ENCODE data around the gene LGI4. TPM values are rescaled to one million over a fixed set of nuclear protein-coding genes. Genes with fewer than 3 reads are reported as not detected.
"Not testable (repeated sequence)": the region's sequence is repeated elsewhere in the genome, so short reads cannot be mapped to it uniquely, and the experiment has no call there.

The LGI4 gene
- total and polyA plus RNA-seq, 4 donors, result 10.9 to 37.5 (median 19.9) TPM

DNA sequence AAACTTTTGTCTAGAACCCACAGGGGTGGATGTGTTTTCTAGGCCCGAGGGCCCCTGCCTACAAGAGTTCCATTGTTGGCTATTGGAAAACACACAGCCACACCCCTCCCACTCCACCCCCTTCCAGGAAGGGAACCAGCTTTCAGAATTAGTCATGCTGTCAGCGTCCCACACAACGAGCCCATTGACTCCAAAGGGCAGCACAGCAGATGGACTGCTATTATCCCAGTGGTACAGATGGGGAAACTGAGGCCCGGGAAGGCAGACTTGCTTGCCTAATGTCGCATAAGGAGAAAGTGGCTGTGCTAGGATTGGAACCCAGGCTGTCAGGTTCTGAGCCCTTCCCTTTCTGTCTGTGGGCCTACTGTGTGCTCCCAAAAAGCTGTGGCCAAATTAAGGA, 27.3 kb downstream of the LGI4 start:
- 8% methylated on average over 3 of the region's 5 CpGs for WGBS (ENCODE audit: insufficient coverage)
- Histone ChIP-seq H3K36me3 (ENCODE audit: control insufficient read depth, insufficient read depth, low read length) (no peaks in the 10 kb centered on the region), H3K27ac (ENCODE audit: low read depth, low read length) (peak overlapping the region; percentile 44), H3K9me3 (ENCODE audit: control insufficient read depth, insufficient read depth, low read length) (no peaks in the 10 kb centered on the region), H3K27me3 (ENCODE audit: control insufficient read depth, insufficient read depth, low read length) (no peaks in the 10 kb centered on the region), H3K4me3 (ENCODE audit: low read depth, low read length) (no peak overlapping the region), H3K4me1 (ENCODE audit: control insufficient read depth, insufficient read depth, low read length) (peaks cover 13% of the 10 kb centered on the region)
- peak in 1 of 6 donors; percentile 28 for DNase-seq (ENCODE audit: low read depth in 4 of 6, low spot score in 6 of 6)

- no peak for DNase-seq (ENCODE audit: low read depth in 4 of 6, low spot score in 6 of 6)
- H3K36me3 ChIP-seq (ENCODE audit: control insufficient read depth, insufficient read depth, low read length), result no peaks in the 10 kb centered on the region
- H3K27ac ChIP-seq (ENCODE audit: low read depth, low read length), result no peak overlapping the region
- H3K9me3 ChIP-seq (ENCODE audit: control insufficient read depth, insufficient read depth, low read length), result no peaks in the 10 kb centered on the region
- no CpG with 5 or more reads among the region's 2 CpGs for WGBS (ENCODE audit: insufficient coverage)
- no peak overlapping the region for H3K4me3 ChIP-seq (ENCODE audit: low read depth, low read length)
- peaks cover 13% of the 10 kb centered on the region for H3K4me1 ChIP-seq (ENCODE audit: control insufficient read depth, insufficient read depth, low read length)
- no peaks in the 10 kb centered on the region for H3K27me3 ChIP-seq (ENCODE audit: control insufficient read depth, insufficient read depth, low read length)
These were observed 27.8 kb downstream of the LGI4 start for GRCh38 chr19:35106898-35107541.

DNA sequence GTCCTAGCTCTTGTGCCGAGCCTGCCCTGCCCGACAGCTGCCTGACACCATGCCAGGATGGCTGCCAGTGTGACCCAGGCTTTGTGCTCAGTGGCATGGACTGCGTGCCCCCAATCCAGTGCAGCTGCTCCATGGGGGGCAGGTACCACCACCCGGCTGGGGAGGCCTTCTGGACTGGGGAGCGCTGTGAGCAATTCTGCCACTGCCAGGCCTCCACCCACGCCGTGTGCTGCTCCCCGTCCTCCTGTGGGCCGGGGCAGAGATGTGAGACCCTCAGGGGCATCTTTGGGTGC, 28.6 kb downstream of the LGI4 start:
- H3K4me1 ChIP-seq (ENCODE audit: control insufficient read depth, insufficient read depth, low read length), result peaks cover 6% of the 10 kb centered on the region
- 89% methylated on average over 9 of the region's 9 CpGs for WGBS (ENCODE audit: insufficient coverage)
- H3K9me3 ChIP-seq (ENCODE audit: control insufficient read depth, insufficient read depth, low read length), result no peaks in the 10 kb centered on the region
- no peaks in the 10 kb centered on the region for H3K36me3 ChIP-seq (ENCODE audit: control insufficient read depth, insufficient read depth, low read length)
- no peaks in the 10 kb centered on the region for H3K27me3 ChIP-seq (ENCODE audit: control insufficient read depth, insufficient read depth, low read length)
- no peak overlapping the region for H3K27ac ChIP-seq (ENCODE audit: low read depth, low read length)
- DNase-seq (ENCODE audit: low read depth in 4 of 6, low spot score in 6 of 6), result no peak
- no peak overlapping the region for H3K4me3 ChIP-seq (ENCODE audit: low read depth, low read length)

DNA sequence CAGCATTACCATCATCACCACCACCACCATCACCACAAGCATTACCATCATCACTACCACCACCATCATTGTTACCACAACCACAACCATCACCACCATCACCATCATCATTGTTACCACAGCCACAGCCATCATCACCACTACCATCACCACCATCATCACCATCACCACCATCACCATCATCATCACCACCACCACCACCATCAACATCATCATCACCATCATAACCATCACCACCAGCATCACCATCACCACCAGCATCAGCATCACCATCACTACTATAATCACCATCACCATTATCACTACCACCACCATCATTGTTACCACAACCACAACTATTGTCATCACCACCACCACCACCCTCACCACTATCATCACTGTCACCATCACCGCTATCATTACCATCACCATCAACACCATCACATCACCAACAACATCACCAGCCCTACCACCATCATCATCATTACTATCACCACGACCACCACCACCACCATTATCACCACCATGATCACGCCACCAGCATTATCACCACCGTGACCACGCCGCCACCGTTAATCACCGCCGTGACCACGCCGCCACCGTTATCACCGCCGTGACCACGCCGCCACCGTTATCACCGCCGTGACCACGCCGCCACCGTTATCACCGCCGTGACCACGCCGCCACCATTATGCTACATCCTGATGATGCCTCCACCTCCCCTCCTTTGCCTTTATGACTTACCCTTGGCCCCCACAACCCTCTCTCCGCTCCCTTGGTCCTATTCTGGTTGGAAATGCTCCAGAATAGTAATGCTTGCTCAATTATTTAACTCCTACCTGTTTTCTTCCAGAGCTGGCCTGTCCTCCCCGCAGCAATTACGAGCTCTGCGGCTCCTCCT, 29.2 kb downstream of the LGI4 start:
- no peaks in the 10 kb centered on the region for H3K36me3 ChIP-seq (ENCODE audit: control insufficient read depth, insufficient read depth, low read length)
- H3K27me3 ChIP-seq (ENCODE audit: control insufficient read depth, insufficient read depth, low read length), result no peaks in the 10 kb centered on the region
- DNase-seq (ENCODE audit: low read depth in 4 of 6, low spot score in 6 of 6), result no peak
- WGBS (ENCODE audit: insufficient coverage), result 85% methylated on average over 30 of the region's 30 CpGs
- no peak overlapping the region for H3K4me3 ChIP-seq (ENCODE audit: low read depth, low read length)
- H3K27ac ChIP-seq (ENCODE audit: low read depth, low read length), result no peak overlapping the region
- no peaks in the 10 kb centered on the region for H3K9me3 ChIP-seq (ENCODE audit: control insufficient read depth, insufficient read depth, low read length)
- H3K4me1 ChIP-seq (ENCODE audit: control insufficient read depth, insufficient read depth, low read length), result peaks cover 6% of the 10 kb centered on the region

GRCh38 chr19:35105047-35105410, 29.8 kb downstream of the LGI4 start:
- peaks cover 6% of the 10 kb centered on the region for H3K4me1 ChIP-seq (ENCODE audit: control insufficient read depth, insufficient read depth, low read length)
- H3K9me3 ChIP-seq (ENCODE audit: control insufficient read depth, insufficient read depth, low read length), result no peaks in the 10 kb centered on the region
- no peak for DNase-seq (ENCODE audit: low read depth in 4 of 6, low spot score in 6 of 6)
- H3K4me3 ChIP-seq (ENCODE audit: low read depth, low read length), result no peak overlapping the region
- no peak overlapping the region for H3K27ac ChIP-seq (ENCODE audit: low read depth, low read length)
- no peaks in the 10 kb centered on the region for H3K36me3 ChIP-seq (ENCODE audit: control insufficient read depth, insufficient read depth, low read length)
- 97% methylated on average over 6 of the region's 6 CpGs for WGBS (ENCODE audit: insufficient coverage)
- H3K27me3 ChIP-seq (ENCODE audit: control insufficient read depth, insufficient read depth, low read length), result no peaks in the 10 kb centered on the region

- no peaks in the 10 kb centered on the region for H3K4me1 ChIP-seq (ENCODE audit: control insufficient read depth, insufficient read depth, low read length)
- H3K27me3 ChIP-seq (ENCODE audit: control insufficient read depth, insufficient read depth, low read length), result no peaks in the 10 kb centered on the region
- 92% methylated on average over 11 of the region's 11 CpGs for WGBS (ENCODE audit: insufficient coverage)
- H3K36me3 ChIP-seq (ENCODE audit: control insufficient read depth, insufficient read depth, low read length), result no peaks in the 10 kb centered on the region
- DNase-seq (ENCODE audit: low read depth in 4 of 6, low spot score in 6 of 6), result no peak
- H3K27ac ChIP-seq (ENCODE audit: low read depth, low read length), result no peak overlapping the region
- H3K4me3 ChIP-seq (ENCODE audit: low read depth, low read length), result no peak overlapping the region
- no peaks in the 10 kb centered on the region for H3K9me3 ChIP-seq (ENCODE audit: control insufficient read depth, insufficient read depth, low read length)
These were observed 30.5 kb downstream of the LGI4 start for GRCh38 chr19:35104361-35104760.

GRCh38 chr19:35103614-35104013, 31.2 kb downstream of the LGI4 start:
- WGBS (ENCODE audit: insufficient coverage), result 86% methylated on average over 10 of the region's 10 CpGs
- not testable (repeated sequence) for H3K9me3 ChIP-seq (ENCODE audit: control insufficient read depth, insufficient read depth, low read length); H3K4me1 ChIP-seq (ENCODE audit: control insufficient read depth, insufficient read depth, low read length); H3K27me3 ChIP-seq (ENCODE audit: control insufficient read depth, insufficient read depth, low read length); H3K36me3 ChIP-seq (ENCODE audit: control insufficient read depth, insufficient read depth, low read length); DNase-seq (ENCODE audit: low read depth in 4 of 6, low spot score in 6 of 6); H3K27ac ChIP-seq (ENCODE audit: low read depth, low read length); H3K4me3 ChIP-seq (ENCODE audit: low read depth, low read length)

GRCh38 chr19:35101949-35102348, 32.9 kb downstream of the LGI4 start:
- not testable (repeated sequence) for H3K27me3 ChIP-seq (ENCODE audit: control insufficient read depth, insufficient read depth, low read length); H3K4me3 ChIP-seq (ENCODE audit: low read depth, low read length); H3K27ac ChIP-seq (ENCODE audit: low read depth, low read length); H3K36me3 ChIP-seq (ENCODE audit: control insufficient read depth, insufficient read depth, low read length); DNase-seq (ENCODE audit: low read depth in 4 of 6, low spot score in 6 of 6); H3K9me3 ChIP-seq (ENCODE audit: control insufficient read depth, insufficient read depth, low read length); H3K4me1 ChIP-seq (ENCODE audit: control insufficient read depth, insufficient read depth, low read length)
- WGBS (ENCODE audit: insufficient coverage), result 93% methylated on average over 3 of the region's 10 CpGs

GRCh38 chr19:35100588-35101533, 34.0 kb downstream of the LGI4 start:
- Histone ChIP-seq H3K36me3 (ENCODE audit: control insufficient read depth, insufficient read depth, low read length) (no peaks in the 10 kb centered on the region), H3K9me3 (ENCODE audit: control insufficient read depth, insufficient read depth, low read length) (no peaks in the 10 kb centered on the region), H3K27me3 (ENCODE audit: control insufficient read depth, insufficient read depth, low read length) (no peaks in the 10 kb centered on the region), H3K4me3 (ENCODE audit: low read depth, low read length) (no peak overlapping the region), H3K4me1 (ENCODE audit: control insufficient read depth, insufficient read depth, low read length) (no peaks in the 10 kb centered on the region), H3K27ac (ENCODE audit: low read depth, low read length) (no peak overlapping the region)
- WGBS (ENCODE audit: insufficient coverage), result 76% methylated on average over 16 of the region's 16 CpGs
- DNase-seq (ENCODE audit: low read depth in 4 of 6, low spot score in 6 of 6), result no peak
